WTC11 (cell line): ENCODE measurements around the gene PAPPA2.

Experiments used
- ATF2 ChIP-seq: sonication (generic); formaldehyde crosslinking; IDR thresholded peaks from 2 replicates; pipeline ENCODE4 v1.8.1; 2022; ENCODE audit warnings: low read depth, missing genetic modification reagents, borderline replicate concordance
- CREB1 ChIP-seq: sonication (generic); formaldehyde crosslinking; IDR thresholded peaks from 2 replicates; pipeline ENCODE4 v1.8.0; 2023; ENCODE audit warnings: mild to moderate bottlenecking, missing genetic modification reagents
- CREM ChIP-seq: sonication (generic); formaldehyde crosslinking; IDR thresholded peaks from 2 replicates; pipeline ENCODE4 v1.8.1; 2022; ENCODE audit warnings: mild to moderate bottlenecking, missing genetic modification reagents, moderate library complexity
- CTCF ChIP-seq: fragments of 200-600 bp; IDR thresholded peaks from 2 replicates; pipeline ENCODE4 v1.8.0; 2022; ENCODE audit warnings: antibody characterized with exemption
- ETV6 ChIP-seq: sonication (generic); formaldehyde crosslinking; IDR thresholded peaks from 2 replicates; pipeline ENCODE4 v1.8.1; 2022; ENCODE audit warnings: mild to moderate bottlenecking, missing genetic modification reagents
- JUN ChIP-seq: sonication (generic); formaldehyde crosslinking; IDR thresholded peaks from 2 replicates; pipeline ENCODE4 v1.8.0; 2023; ENCODE audit warnings: mild to moderate bottlenecking, missing genetic modification reagents
- MXD4 ChIP-seq: fragments of 250-450 bp; sonication (Bioruptor Pico); IDR thresholded peaks from 2 replicates; pipeline ENCODE4 v1.8.0; 2021; ENCODE audit warnings: mild to moderate bottlenecking, moderate library complexity, borderline replicate concordance
- SMAD3 ChIP-seq: sonication (generic); formaldehyde crosslinking; IDR thresholded peaks from 2 replicates; pipeline ENCODE4 v1.8.0; 2022; ENCODE audit warnings: missing genetic modification reagents, mild to moderate bottlenecking, borderline replicate concordance
- STAT6 ChIP-seq: sonication (generic); formaldehyde crosslinking; conservative IDR thresholded peaks from 2 replicates; pipeline ENCODE4 v1.8.1; 2023; ENCODE audit warnings: mild to moderate bottlenecking, low read depth, missing genetic modification reagents, moderate library complexity
- ZNF423 ChIP-seq: fragments of 250-450 bp; sonication (Bioruptor Pico); IDR thresholded peaks from 2 replicates; pipeline ENCODE4 v2.1.2; 2022; ENCODE audit warnings: mild to moderate bottlenecking, moderate library complexity

- TF ChIP-seq CTCF, result no peak
- no peak for TF ChIP-seq CREM (CRISPR knock-in tag)
- no peak for TF ChIP-seq MXD4 (CRISPR knock-in tag)
- no peak for TF ChIP-seq SMAD3 (CRISPR knock-in tag)
- TF ChIP-seq ZNF423 (CRISPR knock-in tag), result no peak
- TF ChIP-seq CREB1, result no peak
- no peak for TF ChIP-seq ETV6
- no peak for TF ChIP-seq STAT6
- TF ChIP-seq JUN (CRISPR knock-in tag), result no peak
- no peak for TF ChIP-seq ATF2 (CRISPR knock-in tag)
These were observed 193.5 kb downstream of the PAPPA2 start for GRCh38 chr1:176656257-176656995.
